Keratinocyte (primary cell): Measurements from ENCODE around the gene DFFA. TPM values are rescaled to one million over a fixed set of nuclear protein-coding genes. Genes with fewer than 3 reads are reported as not detected.

Source experiments
- DNase-seq: peaks from one replicate; pipeline ENCODE4 v3.0.0-alpha.2; 2011; ENCODE audit warnings: low read depth, missing footprints, low spot score
- FAIRE-seq: peaks from 2 replicates; lab custom pipeline; 2011; peaks lifted over from hg19 to GRCh38; lab: Jason Lieb, UNC
- H2AFZ ChIP-seq: 2 replicates; pipeline ENCODE4 v1.6.0; 2012; ENCODE audit warnings: low read length, control low read depth, inconsistent platforms; ENCODE audit not compliant: control insufficient read depth
- H3K27ac ChIP-seq: 2 replicates; pipeline ENCODE4 v1.5.1; 2011; ENCODE audit warnings: low read length; ENCODE audit not compliant: control insufficient read depth, insufficient read depth
- H3K27me3 ChIP-seq: 3 replicates; pipeline ENCODE4 v1.6.0; 2011; ENCODE audit warnings: low read length; ENCODE audit not compliant: control insufficient read depth, insufficient read depth; ENCODE audit errors: extremely low read depth
- H3K36me3 ChIP-seq, 2 experiments: 2 replicates in 1 of 2; 3 replicates in 1 of 2; pipeline ENCODE4 v1.5.1; 2011; ENCODE audit warnings: low read length in 2 of 2, mild to moderate bottlenecking in 1 of 2; ENCODE audit not compliant: control insufficient read depth in 2 of 2, insufficient read depth in 2 of 2; ENCODE audit errors: extremely low read depth in 1 of 2
- H3K4me1 ChIP-seq: 3 replicates; pipeline ENCODE4 v1.5.1; 2011; ENCODE audit warnings: low read length; ENCODE audit not compliant: control insufficient read depth, insufficient read depth; ENCODE audit errors: extremely low read depth
- H3K4me2 ChIP-seq: 3 replicates; pipeline ENCODE4 v1.6.0; 2011; ENCODE audit warnings: low read depth, low read length; ENCODE audit not compliant: control insufficient read depth, insufficient read depth; ENCODE audit errors: extremely low read depth
- H3K4me3 ChIP-seq, 3 experiments: fragments of 200-600 bp in 1 of 3; sonication (generic) in 1 of 3; 2 replicates in 2 of 3; 3 replicates in 1 of 3; pipeline ENCODE4 v1.5.1; 2011 to 2016; ENCODE audit warnings: low read length in 3 of 3, mild to moderate bottlenecking in 3 of 3, control low read depth in 2 of 3, inconsistent platforms in 1 of 3, low read depth in 1 of 3, mixed read lengths in 1 of 3, mixed run types in 1 of 3, moderate library complexity in 1 of 3; ENCODE audit not compliant: control insufficient read depth in 2 of 3, insufficient read depth in 2 of 3; ENCODE audit errors: extremely low read depth in 1 of 3
- H3K79me2 ChIP-seq: 2 replicates; pipeline ENCODE4 v1.6.0; 2012; ENCODE audit warnings: low read length; ENCODE audit not compliant: control insufficient read depth, insufficient read depth
- H3K9ac ChIP-seq: 3 replicates; pipeline ENCODE4 v1.6.0; 2011; ENCODE audit warnings: low read length; ENCODE audit not compliant: control insufficient read depth, insufficient read depth; ENCODE audit errors: extremely low read depth
- H3K9me1 ChIP-seq: 3 replicates; pipeline ENCODE4 v1.6.0; 2011; ENCODE audit warnings: low read length; ENCODE audit not compliant: control insufficient read depth, insufficient read depth; ENCODE audit errors: extremely low read depth
- H3K9me3 ChIP-seq: 2 replicates; pipeline ENCODE4 v1.5.1; 2012; ENCODE audit warnings: low read depth, low read length; ENCODE audit not compliant: control insufficient read depth
- H4K20me1 ChIP-seq: 3 replicates; pipeline ENCODE4 v1.6.0; 2011; ENCODE audit warnings: low read length; ENCODE audit not compliant: control insufficient read depth, insufficient read depth; ENCODE audit errors: extremely low read depth
- EZH2 ChIP-seq: IDR thresholded peaks from one replicate; pipeline ENCODE4 v1.6.1; 2012; ENCODE audit warnings: inconsistent platforms, mild to moderate bottlenecking, low read length, moderate library complexity
- dilution Hi-C: fragments of 300-500 bp; cut with MboI; formaldehyde crosslinking; loops from one replicate; pipeline ENCODE4 v1.7.0; 2020; ENCODE audit warnings: low sequenced_read_pairs; ENCODE audit not compliant: extremely low pct_ligation_motif_present
- polyA plus RNA-seq, 5 experiments: library from polyadenylated mRNA; depleted of rRNA in 3 of 5; stranded (reverse) in 3 of 5; stranded (forward) in 1 of 5; unstranded in 1 of 5; fragments of >200 nt; gene quantifications; 1 replicate in 1 of 5; 2 replicates in 3 of 5; 3 replicates in 1 of 5; pipeline versions ENCODE4 v1.2.1 to v1.2.3, GENCODE V29; 2011 to 2012; ENCODE audit warnings: missing spikeins in 2 of 5, low read depth in 1 of 5, low replicate concordance in 1 of 5
- TF ChIP-seq, protein P1 (sequence below), 3 experiments: IDR thresholded peaks in 1 of 3; conservative IDR thresholded peaks in 1 of 3; optimal IDR thresholded peaks in 1 of 3; 2 replicates in 2 of 3; 3 replicates in 1 of 3; pipeline versions ENCODE3 to v1.5.1; 2011; ENCODE audit warnings: low read length in 3 of 3, mild to moderate bottlenecking in 3 of 3, moderate library complexity in 2 of 3, control low read depth in 1 of 3, inconsistent platforms in 1 of 3; ENCODE audit not compliant: insufficient read depth in 2 of 3; ENCODE audit errors: extremely low read depth in 1 of 3

DFFA gene
- polyA plus RNA-seq, 1 donor (not counting 4 experiments of a cell fraction or from before 2014, with no cell fraction given) = 53.1 TPM

- peak overlapping the region; percentile 39 for H3K9ac ChIP-seq
- no peaks in the 10 kb centered on the region for H3K9me3 ChIP-seq
- peaks cover 0 to 4% of the 10 kb centered on the region in 2 experiments for H3K36me3 ChIP-seq
- H2AFZ ChIP-seq = no peak overlapping the region
- FAIRE-seq (no peak), DNase-seq (no peak)
- peak overlapping the region; percentile 32 for H3K27ac ChIP-seq
- H3K4me1 ChIP-seq = peaks cover 40% of the 10 kb centered on the region
- H3K4me2 ChIP-seq = peak overlapping the region; percentile 70
- dilution Hi-C loops = no loop called here
- TF ChIP-seq EZH2 = no peak
- TF ChIP-seq, protein P1, sequence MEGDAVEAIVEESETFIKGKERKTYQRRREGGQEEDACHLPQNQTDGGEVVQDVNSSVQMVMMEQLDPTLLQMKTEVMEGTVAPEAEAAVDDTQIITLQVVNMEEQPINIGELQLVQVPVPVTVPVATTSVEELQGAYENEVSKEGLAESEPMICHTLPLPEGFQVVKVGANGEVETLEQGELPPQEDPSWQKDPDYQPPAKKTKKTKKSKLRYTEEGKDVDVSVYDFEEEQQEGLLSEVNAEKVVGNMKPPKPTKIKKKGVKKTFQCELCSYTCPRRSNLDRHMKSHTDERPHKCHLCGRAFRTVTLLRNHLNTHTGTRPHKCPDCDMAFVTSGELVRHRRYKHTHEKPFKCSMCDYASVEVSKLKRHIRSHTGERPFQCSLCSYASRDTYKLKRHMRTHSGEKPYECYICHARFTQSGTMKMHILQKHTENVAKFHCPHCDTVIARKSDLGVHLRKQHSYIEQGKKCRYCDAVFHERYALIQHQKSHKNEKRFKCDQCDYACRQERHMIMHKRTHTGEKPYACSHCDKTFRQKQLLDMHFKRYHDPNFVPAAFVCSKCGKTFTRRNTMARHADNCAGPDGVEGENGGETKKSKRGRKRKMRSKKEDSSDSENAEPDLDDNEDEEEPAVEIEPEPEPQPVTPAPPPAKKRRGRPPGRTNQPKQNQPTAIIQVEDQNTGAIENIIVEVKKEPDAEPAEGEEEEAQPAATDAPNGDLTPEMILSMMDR (optimal IDR thresholded peaks at IDR 0.05 in 1 of 3, IDR thresholded peaks at IDR 0.05 in 1 of 3, conservative IDR thresholded peaks at IDR 0.05 in 1 of 3; ENCODE audit: extremely low read depth in 1 of 3, insufficient read depth in 2 of 3, low read length in 3 of 3) = no peak
- H3K4me3 ChIP-seq = peak overlapping the region in 1 of 3 experiments; percentile 22
- no peaks in the 10 kb centered on the region for H3K27me3 ChIP-seq
- no peaks in the 10 kb centered on the region for H4K20me1 ChIP-seq
- H3K79me2 ChIP-seq = peaks cover 60% of the 10 kb centered on the region
- no peaks in the 10 kb centered on the region for H3K9me1 ChIP-seq
These were observed 44.8 kb upstream of the DFFA start for GRCh38 chr1:10516925-10517676.

GRCh38 chr1:10515976-10516750 is 43.8 kb upstream of the DFFA start:
- Histone ChIP-seq H3K4me2 (peak overlapping the region; percentile 70), H3K36me3 (no peaks in the 10 kb centered on the region), H3K4me3 (peak overlapping the region in 1 of 3 experiments; percentile 14), H4K20me1 (no peaks in the 10 kb centered on the region), H2AFZ (no peak overlapping the region), H3K79me2 (peaks cover 65% of the 10 kb centered on the region), H3K9me3 (no peaks in the 10 kb centered on the region), H3K9me1 (no peaks in the 10 kb centered on the region), H3K27ac (peak overlapping the region; percentile 32), H3K4me1 (peaks cover 48% of the 10 kb centered on the region), H3K27me3 (no peaks in the 10 kb centered on the region), H3K9ac (peak overlapping the region; percentile 39)
- dilution Hi-C loops = no loop called here
- FAIRE-seq (peak; percentile 9), DNase-seq (no peak)
- no peak for TF ChIP-seq EZH2
- TF ChIP-seq, protein P1 (optimal IDR thresholded peaks at IDR 0.05 in 1 of 3, IDR thresholded peaks at IDR 0.05 in 1 of 3, conservative IDR thresholded peaks at IDR 0.05 in 1 of 3; ENCODE audit: extremely low read depth in 1 of 3, insufficient read depth in 2 of 3, low read length in 3 of 3) = no peak
